K562 (cell line): ENCODE measurements around the gene DGCR6L.
"Not testable (repeated sequence)": the region's sequence is repeated elsewhere in the genome, so short reads cannot be mapped to it uniquely, and the experiment has no call there.

Experiments
- CBFA2T2 ChIP-seq: fragments of 450-650 bp; conservative IDR thresholded peaks from 2 replicates; pipeline ENCODE4 v1.6.1; 2017; ENCODE audit warnings: mild to moderate bottlenecking
- MEF2A ChIP-seq: IDR thresholded peaks from 2 replicates; pipeline ENCODE4 v1.6.1; 2011; ENCODE audit warnings: low read depth, mild to moderate bottlenecking, low read length, moderate library complexity; ENCODE audit not compliant: control insufficient read depth
- POLR2A ChIP-seq: fragments of 450-650 bp; conservative IDR thresholded peaks from 2 replicates; pipeline ENCODE4 v1.6.1; 2016
- ZBTB17 ChIP-seq: fragments of 450-650 bp; formaldehyde crosslinking; IDR thresholded peaks from 2 replicates; pipeline ENCODE4 v1.4.0; 2020; ENCODE audit warnings: mild to moderate bottlenecking

GRCh38 chr22:20361752-20362229 is 41.9 kb upstream of the DGCR6L start:
- TF ChIP-seq ZBTB17, POLR2A, MEF2A, CBFA2T2: not testable (repeated sequence)
